K562 treated with DMSO at 1 percent for 48 hours (cell line): ENCODE measurements around the gene DNAJC22. TPM values are rescaled to one million over a fixed set of nuclear protein-coding genes. Genes with fewer than 3 reads are reported as not detected.

ENCODE experiments used
- total RNA-seq: library from RNA; unstranded; fragments of 300-600 nt; gene quantifications from 2 replicates; pipeline ENCODE4 v1.2.3, GENCODE V29; 2022; ENCODE audit warnings: low replicate concordance; ENCODE audit errors: extremely low read depth

Gene DNAJC22
- not detected in 2 replicates for total RNA-seq

GRCh38 chr12:49346659-49347310, at the start of gene DNAJC22:
TSS of gene DNAJC22 (plus strand) at chr12:49346888. CDS start at chr12:49348873, 1,985 bp downstream.

GRCh38 chr12:49322708-49323523, 23.8 kb upstream of the DNAJC22 start, which contains the start of gene TROAP:
TSS of gene TROAP (plus strand) at chr12:49323255. CDS start at chr12:49323609, 354 bp downstream.

GRCh38 chr12:49336645-49337584, 9.8 kb upstream of the DNAJC22 start, which contains the start of gene C1QL4:
TSS of gene C1QL4 (minus strand) at chr12:49337188. CDS start at chr12:49336477, 711 bp downstream.

GRCh38 chr12:49367381-49368239, 20.9 kb downstream of the DNAJC22 start, which contains the start of gene SPATS2:
TSS of gene SPATS2 (plus strand) at chr12:49367462. CDS start at chr12:49461013, 93,551 bp downstream.

Other genes starting within 250 kb of the DNAJC22 start
- gene LMBR1L, start 236.0 kb upstream of the DNAJC22 start, total RNA-seq: not detected in 2 replicates
- 2,062 and 2,220 TPM in 2 replicates for gene TUBA1B, start 215.5 kb upstream of the DNAJC22 start, total RNA-seq
- not detected in 2 replicates for gene TUBA1A, start 157.8 kb upstream of the DNAJC22 start, total RNA-seq
- gene TUBA1C, start 81.8 kb upstream of the DNAJC22 start, total RNA-seq: 927 TPM in 1 of 2 replicates, not detected in the other
- not detected in 2 replicates for gene PRPH, start 51.7 kb upstream of the DNAJC22 start, total RNA-seq
- not detected in 2 replicates for gene TROAP, start 23.6 kb upstream of the DNAJC22 start, total RNA-seq
- gene C1QL4, start 9.7 kb upstream of the DNAJC22 start, total RNA-seq: not detected in 2 replicates
- gene SPATS2, start 20.6 kb downstream of the DNAJC22 start, total RNA-seq: not detected in 2 replicates
- gene KCNH3, start 192.1 kb downstream of the DNAJC22 start, total RNA-seq: not detected in 2 replicates
- not detected in 2 replicates for gene MCRS1, start 221.3 kb downstream of the DNAJC22 start, total RNA-seq